GM12878 (cell line): ENCODE results near the gene FCHSD2. TPM values are rescaled to one million over a fixed set of nuclear protein-coding genes. Genes with fewer than 3 reads are reported as not detected.

Experiments
- ATF2 ChIP-seq: IDR thresholded peaks from 2 replicates; pipeline ENCODE4 v1.6.1; 2012; ENCODE audit warnings: low read length, inconsistent platforms
- CREB1 ChIP-seq: IDR thresholded peaks from 2 replicates; pipeline ENCODE4 v1.6.1; 2012; ENCODE audit warnings: low read depth, mild to moderate bottlenecking, inconsistent platforms
- CTCF ChIP-seq, 3 experiments: IDR thresholded peaks in 2 of 3; conservative IDR thresholded peaks in 1 of 3; 2 replicates each; pipeline ENCODE4 v1.5.1; 2011; ENCODE audit warnings: low read depth in 3 of 3, low read length in 3 of 3, mild to moderate bottlenecking in 3 of 3, control low read depth in 2 of 3, moderate library complexity in 2 of 3, inconsistent platforms in 1 of 3, mixed read lengths in 1 of 3; ENCODE audit not compliant: control insufficient read depth in 2 of 3, insufficient read depth in 1 of 3; ENCODE audit errors: extremely low read depth in 1 of 3
- CUX1 ChIP-seq: IDR thresholded peaks from 2 replicates; pipeline ENCODE4 v1.6.1; 2012; ENCODE audit warnings: improper control_type of control experiment, low read depth, low read length; ENCODE audit not compliant: insufficient replicate concordance
- DPF2 ChIP-seq: fragments of 450-650 bp; IDR thresholded peaks from 2 replicates; pipeline ENCODE4 v1.6.1; 2017; ENCODE audit warnings: mild to moderate bottlenecking
- ETV6 ChIP-seq, 2 experiments: fragments of 450-650 bp in 1 of 2; IDR thresholded peaks in 1 of 2; conservative IDR thresholded peaks in 1 of 2; 2 replicates each; pipeline ENCODE4 v1.6.1; 2014; ENCODE audit warnings: antibody characterized with exemption in 1 of 2, borderline replicate concordance in 1 of 2, low read depth in 1 of 2, mild to moderate bottlenecking in 1 of 2, moderate library complexity in 1 of 2
- GABPA ChIP-seq: IDR thresholded peaks from 2 replicates; pipeline ENCODE4 v1.6.1; 2014; ENCODE audit warnings: antibody characterized with exemption, low read depth, mild to moderate bottlenecking, inconsistent platforms
- JUNB ChIP-seq: IDR thresholded peaks from 2 replicates; pipeline ENCODE4 v1.6.1; 2016; ENCODE audit warnings: antibody characterized with exemption, mild to moderate bottlenecking
- KAT2A ChIP-seq: conservative IDR thresholded peaks from 2 replicates; pipeline ENCODE4 v1.6.1; 2011; ENCODE audit warnings: low read depth, low read length; ENCODE audit not compliant: control insufficient read depth
- MXI1 ChIP-seq: fragments of 150-350 bp; IDR thresholded peaks from 2 replicates; pipeline ENCODE4 v1.6.1; 2011; ENCODE audit warnings: low read depth, mild to moderate bottlenecking, inconsistent platforms, low read length, improper control_type of control experiment
- PKNOX1 ChIP-seq: fragments of 450-650 bp; IDR thresholded peaks from 2 replicates; pipeline ENCODE4 v1.6.1; 2016; ENCODE audit warnings: mild to moderate bottlenecking
- TCF12 ChIP-seq: IDR thresholded peaks from 2 replicates; pipeline ENCODE4 v1.6.1; 2011; ENCODE audit warnings: low read depth, mild to moderate bottlenecking, low read length
- polyA plus RNA-seq, 11 experiments: library from polyadenylated mRNA; depleted of rRNA in 4 of 11; unstranded in 6 of 11; stranded (reverse) in 5 of 11; fragments of >200 nt; fragmentation: Nextera tagmentation in 4 of 11; fragmentation: Illumina TruSeq in 1 of 11; extraction: Ambion mirVana in 4 of 11; extraction: Trizol in 1 of 11; gene quantifications; 1 replicate in 1 of 11; 2 replicates in 10 of 11; pipeline versions ENCODE4 v1.2.1 to v1.2.3, GENCODE V29; 2011 to 2016; ENCODE audit warnings: inconsistent platforms in 2 of 11, missing spikeins in 2 of 11, low read depth in 1 of 11
- total RNA-seq, 4 experiments: library from RNA; depleted of rRNA in 3 of 4; stranded (reverse); fragments of >200 nt in 3 of 4; fragmentation: Illumina TruSeq in 1 of 4; extraction: Trizol in 1 of 4; gene quantifications; 2 replicates each; pipeline versions ENCODE4 v1.2.1 to v1.2.3, GENCODE V29; 2013 to 2021
- TF ChIP-seq, protein P1 (sequence below): fragments of 450-650 bp; formaldehyde crosslinking; IDR thresholded peaks from 2 replicates; pipeline ENCODE4 v1.4.0; 2020; ENCODE audit warnings: mild to moderate bottlenecking, moderate library complexity

The FCHSD2 gene
- total and polyA plus RNA-seq, 10 of the 15 experiments (the other 5 are each of a cell fraction or from before 2014, with no cell fraction given) = 13.2 to 89.8 (median 47.8) TPM

DNA sequence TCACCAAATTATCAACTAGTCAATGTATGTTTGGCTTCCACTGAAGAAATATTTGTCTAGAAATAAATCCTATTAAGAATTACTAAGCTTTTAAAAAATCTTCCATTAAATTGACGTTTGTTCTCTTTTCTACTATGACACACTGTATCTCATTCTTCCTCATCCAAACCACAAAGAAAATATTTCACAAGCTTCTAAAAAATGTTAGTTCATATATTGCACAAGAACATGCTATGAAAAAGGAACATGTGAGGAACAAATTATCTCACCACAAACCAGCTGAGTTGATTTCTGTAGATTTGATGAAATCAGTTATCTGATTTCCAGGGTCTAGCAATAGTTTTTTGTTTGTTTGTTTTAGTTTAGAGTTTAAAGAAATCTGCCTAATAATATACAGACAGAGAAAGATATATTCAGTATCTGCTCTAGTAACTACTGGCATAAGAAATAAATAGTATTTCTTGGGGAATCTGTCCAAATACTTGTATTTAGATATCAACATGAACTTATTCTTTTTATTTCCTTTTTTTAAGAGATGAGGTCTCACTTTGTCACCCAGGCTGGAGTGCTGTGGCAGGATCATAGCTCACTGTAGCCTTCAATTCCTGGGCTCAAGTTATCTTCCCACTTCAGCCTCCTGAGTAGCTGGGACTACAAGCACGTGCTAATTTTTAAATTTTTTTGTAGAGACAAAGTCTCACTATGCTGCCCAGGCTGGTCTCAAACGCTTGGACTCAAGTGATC lies 166.2 kb downstream of the FCHSD2 start (continued):
- TF ChIP-seq, protein P1, sequence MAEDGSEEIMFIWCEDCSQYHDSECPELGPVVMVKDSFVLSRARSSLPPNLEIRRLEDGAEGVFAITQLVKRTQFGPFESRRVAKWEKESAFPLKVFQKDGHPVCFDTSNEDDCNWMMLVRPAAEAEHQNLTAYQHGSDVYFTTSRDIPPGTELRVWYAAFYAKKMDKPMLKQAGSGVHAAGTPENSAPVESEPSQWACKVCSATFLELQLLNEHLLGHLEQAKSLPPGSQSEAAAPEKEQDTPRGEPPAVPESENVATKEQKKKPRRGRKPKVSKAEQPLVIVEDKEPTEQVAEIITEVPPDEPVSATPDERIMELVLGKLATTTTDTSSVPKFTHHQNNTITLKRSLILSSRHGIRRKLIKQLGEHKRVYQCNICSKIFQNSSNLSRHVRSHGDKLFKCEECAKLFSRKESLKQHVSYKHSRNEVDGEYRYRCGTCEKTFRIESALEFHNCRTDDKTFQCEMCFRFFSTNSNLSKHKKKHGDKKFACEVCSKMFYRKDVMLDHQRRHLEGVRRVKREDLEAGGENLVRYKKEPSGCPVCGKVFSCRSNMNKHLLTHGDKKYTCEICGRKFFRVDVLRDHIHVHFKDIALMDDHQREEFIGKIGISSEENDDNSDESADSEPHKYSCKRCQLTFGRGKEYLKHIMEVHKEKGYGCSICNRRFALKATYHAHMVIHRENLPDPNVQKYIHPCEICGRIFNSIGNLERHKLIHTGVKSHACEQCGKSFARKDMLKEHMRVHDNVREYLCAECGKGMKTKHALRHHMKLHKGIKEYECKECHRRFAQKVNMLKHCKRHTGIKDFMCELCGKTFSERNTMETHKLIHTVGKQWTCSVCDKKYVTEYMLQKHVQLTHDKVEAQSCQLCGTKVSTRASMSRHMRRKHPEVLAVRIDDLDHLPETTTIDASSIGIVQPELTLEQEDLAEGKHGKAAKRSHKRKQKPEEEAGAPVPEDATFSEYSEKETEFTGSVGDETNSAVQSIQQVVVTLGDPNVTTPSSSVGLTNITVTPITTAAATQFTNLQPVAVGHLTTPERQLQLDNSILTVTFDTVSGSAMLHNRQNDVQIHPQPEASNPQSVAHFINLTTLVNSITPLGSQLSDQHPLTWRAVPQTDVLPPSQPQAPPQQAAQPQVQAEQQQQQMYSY = no peak
- TF ChIP-seq PKNOX1 (no peak), JUNB (peak; percentile 88), TCF12 (no peak), KAT2A (no peak), CREB1 (no peak), CUX1 (no peak), ETV6 (conservative IDR thresholded peaks at IDR 0.05 in 1 of 2, IDR thresholded peaks at IDR 0.05 in 1 of 2; ENCODE audit: borderline replicate concordance in 1 of 2, low read depth in 1 of 2) (no peak), DPF2 (no peak), ATF2 (0 out of 2 replicates have a peak, but pooled peaks have one; percentile 35), GABPA (no peak), CTCF (IDR thresholded peaks at IDR 0.05 in 2 of 3, conservative IDR thresholded peaks at IDR 0.05 in 1 of 3; ENCODE audit: control insufficient read depth in 2 of 3, extremely low read depth in 1 of 3, insufficient read depth in 1 of 3, low read depth in 3 of 3, low read length in 3 of 3) (no peak), MXI1 (no peak)
